Measurements from ENCODE around the gene ZFPM1. TPM values are rescaled to one million over a fixed set of nuclear protein-coding genes. Genes with fewer than 3 reads are reported as not detected.

ZFPM1 gene
- total RNA-seq, 1 donor from 2014 or later, result 11.1 TPM

GRCh38 chr16:88461331-88462269, 8.5 kb downstream of the ZFPM1 start:
- no peak for DNase-seq (ENCODE audit: low read depth, low spot score)
- peak overlapping the region; percentile 25 for H3K4me3 Mint-ChIP-seq
- no peaks in the 10 kb centered on the region for H3K9me3 Mint-ChIP-seq
- no peak overlapping the region for H3K27ac Mint-ChIP-seq (ENCODE audit: unreplicated experiment)
- TF ChIP-seq CTCF (conservative IDR thresholded peaks at IDR 0.05), result no peak
- H3K4me1 Mint-ChIP-seq, result peaks cover 3% of the 10 kb centered on the region
- no peaks in the 10 kb centered on the region for H3K36me3 Mint-ChIP-seq (ENCODE audit: low read depth)
- H3K27me3 Mint-ChIP-seq (ENCODE audit: low read depth), result peaks cover 3% of the 10 kb centered on the region

GRCh38 chr16:88462396-88462795, 9.3 kb downstream of the ZFPM1 start:
- Mint-ChIP-seq H3K4me3 (no peak overlapping the region), H3K27ac (ENCODE audit: unreplicated experiment) (no peak overlapping the region), H3K36me3 (ENCODE audit: low read depth) (no peaks in the 10 kb centered on the region), H3K9me3 (no peaks in the 10 kb centered on the region), H3K27me3 (ENCODE audit: low read depth) (peaks cover 2% of the 10 kb centered on the region), H3K4me1 (peaks cover 3% of the 10 kb centered on the region)
- no peak for TF ChIP-seq CTCF (conservative IDR thresholded peaks at IDR 0.05)
- no peak for DNase-seq (ENCODE audit: low read depth, low spot score)

- Mint-ChIP-seq H3K4me1 (peaks cover 3% of the 10 kb centered on the region), H3K9me3 (no peaks in the 10 kb centered on the region), H3K27me3 (ENCODE audit: low read depth) (no peaks in the 10 kb centered on the region), H3K36me3 (ENCODE audit: low read depth) (no peaks in the 10 kb centered on the region), H3K4me3 (no peak overlapping the region), H3K27ac (ENCODE audit: unreplicated experiment) (no peak overlapping the region)
- DNase-seq (ENCODE audit: low read depth, low spot score), result no peak
- no peak for TF ChIP-seq CTCF (conservative IDR thresholded peaks at IDR 0.05)
Measured at GRCh38 chr16:88463411-88463810, 10.3 kb downstream of the ZFPM1 start.

- H3K27me3 Mint-ChIP-seq (ENCODE audit: low read depth), result no peaks in the 10 kb centered on the region
- TF ChIP-seq CTCF (conservative IDR thresholded peaks at IDR 0.05), result no peak
- peaks cover 3% of the 10 kb centered on the region for H3K4me1 Mint-ChIP-seq
- H3K4me3 Mint-ChIP-seq, result no peak overlapping the region
- no peak for DNase-seq (ENCODE audit: low read depth, low spot score)
- no peaks in the 10 kb centered on the region for H3K9me3 Mint-ChIP-seq
- H3K36me3 Mint-ChIP-seq (ENCODE audit: low read depth), result no peaks in the 10 kb centered on the region
- no peak overlapping the region for H3K27ac Mint-ChIP-seq (ENCODE audit: unreplicated experiment)
Measured at GRCh38 chr16:88464447-88465318, 11.6 kb downstream of the ZFPM1 start.

DNA sequence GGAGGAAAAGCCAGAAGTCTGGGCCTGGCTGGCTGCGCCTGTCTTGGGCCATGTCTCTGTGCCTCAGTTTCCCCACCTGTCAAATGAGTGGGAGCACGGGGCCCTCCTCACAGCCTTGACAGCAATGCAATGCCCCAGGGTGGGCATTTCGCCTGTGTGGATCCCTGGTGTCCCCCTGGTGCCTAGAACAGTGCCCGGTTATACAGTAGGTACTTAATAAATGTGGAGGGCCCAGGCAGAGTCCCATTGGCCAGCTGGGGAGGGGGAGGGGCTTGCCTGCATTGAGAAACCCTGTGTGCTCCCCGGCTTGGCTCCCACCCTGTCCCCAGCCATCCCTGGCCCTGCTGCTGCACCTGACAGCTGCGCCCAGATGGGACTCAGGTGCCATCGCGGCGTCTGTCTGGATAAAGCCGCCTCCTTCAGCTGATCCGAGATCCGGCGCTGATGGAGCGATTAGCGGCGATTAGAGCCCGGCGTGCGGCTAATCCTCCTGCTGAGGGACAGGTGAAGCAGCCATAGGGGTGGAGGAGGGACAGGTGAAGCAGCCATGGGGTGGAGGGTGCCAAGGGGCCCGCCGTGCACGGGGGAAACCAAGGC, 12.4 kb downstream of the ZFPM1 start:
- H3K4me3 Mint-ChIP-seq, result no peak overlapping the region
- H3K9me3 Mint-ChIP-seq, result no peaks in the 10 kb centered on the region
- H3K27me3 Mint-ChIP-seq (ENCODE audit: low read depth), result no peaks in the 10 kb centered on the region
- no peak for DNase-seq (ENCODE audit: low read depth, low spot score)
- peaks cover 3% of the 10 kb centered on the region for H3K4me1 Mint-ChIP-seq
- no peaks in the 10 kb centered on the region for H3K36me3 Mint-ChIP-seq (ENCODE audit: low read depth)
- H3K27ac Mint-ChIP-seq (ENCODE audit: unreplicated experiment), result no peak overlapping the region
- TF ChIP-seq CTCF (conservative IDR thresholded peaks at IDR 0.05), result no peak

All from neural crest cell (in vitro differentiated cells).